Mesendoderm (in vitro differentiated cells): Measurements from ENCODE around the gene CADM1.
"Not testable (repeated sequence)": the region's sequence is repeated elsewhere in the genome, so short reads cannot be mapped to it uniquely, and the experiment has no call there.

Source experiments
- DNase-seq: peaks from one replicate; pipeline ENCODE4 v3.0.0; 2013
- H2AK5ac ChIP-seq: 2 replicates; pipeline ENCODE4 v1.6.1; 2013; ENCODE audit warnings: low read length, inconsistent platforms
- H2BK120ac ChIP-seq: 2 replicates; pipeline ENCODE4 v1.6.1; 2013; ENCODE audit warnings: low read depth, mild to moderate bottlenecking, low read length, moderate library complexity, mixed read lengths
- H2BK15ac ChIP-seq: replicated peaks from 2 replicates; pipeline ENCODE4 v1.6.1; 2013; ENCODE audit warnings: low read depth, mild to moderate bottlenecking, moderate library complexity
- H2BK5ac ChIP-seq: 2 replicates; pipeline ENCODE4 v1.6.1; 2013; ENCODE audit warnings: low read length, inconsistent platforms
- H3K18ac ChIP-seq: 2 replicates; pipeline ENCODE4 v1.6.1; 2013; ENCODE audit warnings: mild to moderate bottlenecking, low read length, mixed read lengths
- H3K23ac ChIP-seq: one replicate; pipeline ENCODE4 v1.6.1; 2013; ENCODE audit warnings: low read length
- H3K27ac ChIP-seq: 2 replicates; pipeline ENCODE4 v1.5.1; 2013; ENCODE audit warnings: low read depth, mild to moderate bottlenecking, inconsistent platforms, low read length, moderate library complexity
- H3K27me3 ChIP-seq: 2 replicates; pipeline ENCODE4 v1.6.1; 2013; ENCODE audit warnings: low read length, control low read depth, mild to moderate bottlenecking, inconsistent platforms; ENCODE audit not compliant: insufficient read depth, poor library complexity
- H3K36me3 ChIP-seq: 2 replicates; pipeline ENCODE4 v1.6.1; 2013; ENCODE audit warnings: low read length, inconsistent platforms; ENCODE audit not compliant: control insufficient read depth, insufficient read depth
- H3K4ac ChIP-seq: one replicate; pipeline ENCODE4 v1.6.1; 2013; ENCODE audit warnings: low read depth, mild to moderate bottlenecking, low read length, moderate library complexity
- H3K4me1 ChIP-seq: 2 replicates; pipeline ENCODE4 v1.6.1; 2013; ENCODE audit warnings: low read depth, low read length, inconsistent platforms; ENCODE audit not compliant: control insufficient read depth
- H3K4me2 ChIP-seq: 2 replicates; pipeline ENCODE4 v1.6.1; 2013; ENCODE audit warnings: low read length
- H3K4me3 ChIP-seq: 2 replicates; pipeline ENCODE4 v1.5.1; 2013; ENCODE audit warnings: mild to moderate bottlenecking, low read length
- H3K56ac ChIP-seq: one replicate; pipeline ENCODE4 v1.6.1; 2013; ENCODE audit warnings: low read length
- H3K79me1 ChIP-seq: 2 replicates; pipeline ENCODE4 v1.6.1; 2013; ENCODE audit warnings: low read length, inconsistent platforms
- H3K79me2 ChIP-seq: 2 replicates; pipeline ENCODE4 v1.6.1; 2013; ENCODE audit warnings: mild to moderate bottlenecking, low read length; ENCODE audit not compliant: control insufficient read depth, insufficient read depth
- H3K9ac ChIP-seq: 2 replicates; pipeline ENCODE4 v1.6.1; 2013; ENCODE audit warnings: low read length, inconsistent platforms
- H4K5ac ChIP-seq: one replicate; pipeline ENCODE4 v1.6.1; 2013; ENCODE audit warnings: low read length
- H4K8ac ChIP-seq: one replicate; pipeline ENCODE4 v1.6.1; 2013; ENCODE audit warnings: low read depth, mild to moderate bottlenecking, control low read depth, low read length, moderate library complexity
- WGBS: extraction: QIAGEN DNeasy Blood & Tissue Kit; methylation state at CpG from one replicate; pipeline ENCODE4 v1.1.7; 2013; ENCODE audit warnings: low lambda C conversion rate, missing lambda C conversion rate; ENCODE audit not compliant: insufficient coverage; ENCODE audit errors: extremely low coverage; 5-methylcytosine and 5-hydroxymethylcytosine counted together

CADM1 gene

GRCh38 chr11:115481528-115481927 is 22.7 kb downstream of the CADM1 start:
- Histone ChIP-seq H3K9ac (no peak overlapping the region), H3K79me1 (no peaks in the 10 kb centered on the region), H2AK5ac (peak overlapping the region; percentile 40), H3K56ac (no peak overlapping the region), H3K27ac (no peak overlapping the region), H4K8ac (no peak overlapping the region), H3K4ac (no peak overlapping the region), H3K36me3 (no peaks in the 10 kb centered on the region), H3K18ac (peak overlapping the region; percentile 23), H3K4me2 (peak overlapping the region; percentile 8), H3K4me1 (peaks cover 13% of the 10 kb centered on the region), H4K5ac (no peak overlapping the region), H2BK5ac (no peak overlapping the region), H3K79me2 (no peaks in the 10 kb centered on the region), H3K23ac (no peak overlapping the region), H3K4me3 (no peak overlapping the region), H2BK15ac (no peak overlapping the region), H2BK120ac (no peak overlapping the region), H3K27me3 (no peaks in the 10 kb centered on the region)
- no CpG with 5 or more reads among the region's 2 CpGs for WGBS
- DNase-seq = no peak

GRCh38 chr11:115480611-115481010 is 23.6 kb downstream of the CADM1 start:
- Histone ChIP-seq H2BK15ac (no peak overlapping the region), H3K27ac (peak overlapping the region; percentile 68), H3K4ac (no peak overlapping the region), H3K4me1 (peaks cover 13% of the 10 kb centered on the region), H3K56ac (no peak overlapping the region), H2AK5ac (no peak overlapping the region), H4K5ac (no peak overlapping the region), H3K79me1 (no peaks in the 10 kb centered on the region), H3K27me3 (no peaks in the 10 kb centered on the region), H2BK5ac (no peak overlapping the region), H3K4me2 (no peak overlapping the region), H3K79me2 (no peaks in the 10 kb centered on the region), H2BK120ac (no peak overlapping the region), H3K36me3 (no peaks in the 10 kb centered on the region), H3K18ac (no peak overlapping the region), H3K23ac (no peak overlapping the region), H3K4me3 (no peak overlapping the region), H4K8ac (no peak overlapping the region), H3K9ac (no peak overlapping the region)
- peak; percentile 95 for DNase-seq
- no CpG with 5 or more reads among the region's 1 CpG for WGBS

- peaks cover 13% of the 10 kb centered on the region for H3K4me1 ChIP-seq
- no peaks in the 10 kb centered on the region for H3K36me3 ChIP-seq
- H3K79me2 ChIP-seq = no peaks in the 10 kb centered on the region
- H3K18ac ChIP-seq = no peak overlapping the region
- no peak overlapping the region for H2BK5ac ChIP-seq
- peak overlapping the region; percentile 78 for H2BK120ac ChIP-seq
- no peak overlapping the region for H3K9ac ChIP-seq
- no peaks in the 10 kb centered on the region for H3K79me1 ChIP-seq
- no peak for DNase-seq
- H4K5ac ChIP-seq = no peak overlapping the region
- no peak overlapping the region for H2BK15ac ChIP-seq
- no peak overlapping the region for H3K4ac ChIP-seq
- H2AK5ac ChIP-seq = no peak overlapping the region
- no peak overlapping the region for H3K27ac ChIP-seq
- H3K4me2 ChIP-seq = no peak overlapping the region
- no peak overlapping the region for H3K23ac ChIP-seq
- H3K56ac ChIP-seq = no peak overlapping the region
- no peak overlapping the region for H4K8ac ChIP-seq
- no CpG with 5 or more reads among the region's 1 CpG for WGBS
- H3K4me3 ChIP-seq = no peak overlapping the region
- H3K27me3 ChIP-seq = no peaks in the 10 kb centered on the region
These were observed 26.8 kb downstream of the CADM1 start for GRCh38 chr11:115477410-115477809.

GRCh38 chr11:115476463-115477286 is 27.5 kb downstream of the CADM1 start:
- H3K36me3 ChIP-seq = no peaks in the 10 kb centered on the region
- DNase-seq = peak; percentile 87
- H2BK120ac ChIP-seq = no peak overlapping the region
- no peak overlapping the region for H2BK15ac ChIP-seq
- no peak overlapping the region for H3K23ac ChIP-seq
- no peak overlapping the region for H3K18ac ChIP-seq
- no peak overlapping the region for H3K56ac ChIP-seq
- WGBS = no CpG with 5 or more reads among the region's 7 CpGs
- H2BK5ac ChIP-seq = no peak overlapping the region
- peaks cover 10% of the 10 kb centered on the region for H3K4me1 ChIP-seq
- H3K4ac ChIP-seq = no peak overlapping the region
- H3K4me3 ChIP-seq = no peak overlapping the region
- H3K27me3 ChIP-seq = no peaks in the 10 kb centered on the region
- H3K4me2 ChIP-seq = no peak overlapping the region
- H4K8ac ChIP-seq = no peak overlapping the region
- H2AK5ac ChIP-seq = no peak overlapping the region
- no peaks in the 10 kb centered on the region for H3K79me1 ChIP-seq
- H3K79me2 ChIP-seq = no peaks in the 10 kb centered on the region
- no peak overlapping the region for H4K5ac ChIP-seq
- no peak overlapping the region for H3K9ac ChIP-seq
- H3K27ac ChIP-seq = no peak overlapping the region

GRCh38 chr11:115475564-115475963 is 28.7 kb downstream of the CADM1 start:
- H4K5ac ChIP-seq = no peak overlapping the region
- H3K79me1 ChIP-seq = no peaks in the 10 kb centered on the region
- H2BK15ac ChIP-seq = no peak overlapping the region
- no peak for DNase-seq
- no peak overlapping the region for H2BK5ac ChIP-seq
- no peaks in the 10 kb centered on the region for H3K79me2 ChIP-seq
- no peak overlapping the region for H4K8ac ChIP-seq
- H3K27me3 ChIP-seq = no peaks in the 10 kb centered on the region
- H3K4me2 ChIP-seq = no peak overlapping the region
- no peak overlapping the region for H3K4me3 ChIP-seq
- no peak overlapping the region for H2AK5ac ChIP-seq
- H3K9ac ChIP-seq = no peak overlapping the region
- no peaks in the 10 kb centered on the region for H3K36me3 ChIP-seq
- H3K27ac ChIP-seq = no peak overlapping the region
- no peak overlapping the region for H3K23ac ChIP-seq
- peaks cover 4% of the 10 kb centered on the region for H3K4me1 ChIP-seq
- no peak overlapping the region for H3K56ac ChIP-seq
- H3K4ac ChIP-seq = no peak overlapping the region
- H3K18ac ChIP-seq = no peak overlapping the region
- no CpG with 5 or more reads among the region's 4 CpGs for WGBS
- H2BK120ac ChIP-seq = no peak overlapping the region

GRCh38 chr11:115474306-115474705 is 29.9 kb downstream of the CADM1 start:
- H3K23ac ChIP-seq, H3K79me2 ChIP-seq, H3K9ac ChIP-seq, H3K4me2 ChIP-seq, H3K27ac ChIP-seq, H3K36me3 ChIP-seq, H3K4ac ChIP-seq, H3K79me1 ChIP-seq, H3K56ac ChIP-seq, H2BK120ac ChIP-seq, H3K18ac ChIP-seq, H2BK5ac ChIP-seq, DNase-seq, H3K4me3 ChIP-seq, H2BK15ac ChIP-seq, H2AK5ac ChIP-seq, H4K5ac ChIP-seq, H3K27me3 ChIP-seq, H3K4me1 ChIP-seq, H4K8ac ChIP-seq: not testable (repeated sequence)
- no CpG with 5 or more reads among the region's 3 CpGs for WGBS
